ENCODE data around the gene PLRG1.

GRCh38 chr4:154497889-154498288 lies 52.3 kb downstream of the PLRG1 start:
- TF ChIP-seq CTCF (IDR thresholded peaks at IDR 0.05; ENCODE audit: low read depth, low read length, poor library complexity, severe bottlenecking) (no peak), EZH2phosphoT487 (IDR thresholded peaks at IDR 0.05; ENCODE audit: borderline replicate concordance, low read length) (no peak)
